NCI-H526 (cell line): ENCODE measurements around the gene MYOCD.

Source experiments
- DNase-seq, 2 experiments: peaks; one replicate each; lab custom pipeline; 2025; lab: John Stamatoyannopoulos, UW

MYOCD gene

GRCh38 chr17:12641084-12641483 is 24.6 kb upstream of the MYOCD start:
- DNase-seq: no peak

GRCh38 chr17:12642034-12642433 is 23.7 kb upstream of the MYOCD start:
- no peak for DNase-seq

GRCh38 chr17:12643822-12644221 is 21.9 kb upstream of the MYOCD start:
- no peak for DNase-seq

- DNase-seq: no peak
These were observed 21.1 kb upstream of the MYOCD start for GRCh38 chr17:12644623-12645022.

GRCh38 chr17:12646761-12647422 is 18.8 kb upstream of the MYOCD start:
- DNase-seq: no peak

- no peak for DNase-seq
These were observed 17.2 kb upstream of the MYOCD start for GRCh38 chr17:12648498-12648897.

- no peak for DNase-seq
These were observed 9.8 kb upstream of the MYOCD start for GRCh38 chr17:12655936-12656335.

- no peak for DNase-seq
These were observed 9.3 kb upstream of the MYOCD start for GRCh38 chr17:12656354-12656753.

- DNase-seq: no peak
These were observed 6.2 kb upstream of the MYOCD start for GRCh38 chr17:12659500-12659899.

GRCh38 chr17:12664252-12664651 is 1.4 kb upstream of the MYOCD start:
- DNase-seq: no peak

GRCh38 chr17:12664894-12665262 is 812 bp upstream of the MYOCD start:
- DNase-seq: no peak

- DNase-seq: no peak
These were observed 1.0 kb downstream of the MYOCD start for GRCh38 chr17:12666718-12667117.

- peak; percentile 1 to 6 for DNase-seq
These were observed 1.7 kb downstream of the MYOCD start for GRCh38 chr17:12667299-12667958.

GRCh38 chr17:12671906-12672305 is 6.2 kb downstream of the MYOCD start:
- no peak for DNase-seq

- no peak for DNase-seq
These were observed 7.3 kb downstream of the MYOCD start for GRCh38 chr17:12672947-12673346.

GRCh38 chr17:12673788-12674187 is 8.1 kb downstream of the MYOCD start:
- no peak for DNase-seq

- DNase-seq: no peak
These were observed 14.8 kb downstream of the MYOCD start for GRCh38 chr17:12680407-12680897.

GRCh38 chr17:12680993-12681392 is 15.3 kb downstream of the MYOCD start:
- DNase-seq: no peak

- DNase-seq: no peak
These were observed 17.6 kb downstream of the MYOCD start for GRCh38 chr17:12683299-12683698.

GRCh38 chr17:12686486-12686885 is 20.8 kb downstream of the MYOCD start:
- DNase-seq: no peak

GRCh38 chr17:12688382-12688781 is 22.7 kb downstream of the MYOCD start:
- DNase-seq: no peak

GRCh38 chr17:12691173-12691572 is 25.5 kb downstream of the MYOCD start:
- no peak for DNase-seq

- no peak for DNase-seq
These were observed 27.9 kb downstream of the MYOCD start for GRCh38 chr17:12693640-12694039.

- DNase-seq: no peak
These were observed 40.4 kb downstream of the MYOCD start for GRCh38 chr17:12706070-12706469.
